IMR-90 (cell line): ENCODE results near the gene MYH11.

ENCODE experiments used
- CEBPB ChIP-seq: IDR thresholded peaks from 2 replicates; pipeline ENCODE4 v1.6.1; 2012; ENCODE audit warnings: low read depth, low read length, improper control_type of control experiment
- FOS ChIP-seq: fragments of 150-350 bp; IDR thresholded peaks from 2 replicates; pipeline ENCODE4 v1.6.1; 2016; ENCODE audit warnings: low read depth, low read length
- MAFK ChIP-seq: IDR thresholded peaks from 2 replicates; pipeline ENCODE4 v1.6.1; 2012; ENCODE audit warnings: low read depth, low read length, improper control_type of control experiment
- MXI1 ChIP-seq: IDR thresholded peaks from 2 replicates; pipeline ENCODE4 v1.6.1; 2012; ENCODE audit warnings: low read depth, mild to moderate bottlenecking, low read length, moderate library complexity, borderline replicate concordance
- NFE2L2 ChIP-seq: fragments of 150-350 bp; IDR thresholded peaks from 2 replicates; pipeline ENCODE4 v1.6.1; 2016; ENCODE audit warnings: low read depth, mild to moderate bottlenecking, low read length
- POLR2A ChIP-seq: IDR thresholded peaks from 2 replicates; pipeline ENCODE4 v1.6.1; 2012; ENCODE audit warnings: mild to moderate bottlenecking, low read depth, low read length
- RAD21 ChIP-seq: IDR thresholded peaks from 2 replicates; pipeline ENCODE4 v1.6.1; 2012; ENCODE audit warnings: low read length, improper control_type of control experiment
- RCOR1 ChIP-seq: IDR thresholded peaks from 2 replicates; pipeline ENCODE4 v1.6.1; 2012; ENCODE audit warnings: mild to moderate bottlenecking, low read length, improper control_type of control experiment; ENCODE audit not compliant: insufficient replicate concordance
- RFX5 ChIP-seq: IDR thresholded peaks from 2 replicates; pipeline ENCODE4 v1.8.0; 2012; ENCODE audit warnings: low read depth, mild to moderate bottlenecking, low read length, moderate library complexity
- TF ChIP-seq, protein P1 (sequence below): fragments of 150-350 bp; IDR thresholded peaks from 2 replicates; pipeline ENCODE4 v1.6.1; 2017; ENCODE audit warnings: mild to moderate bottlenecking, antibody characterized with exemption, low read length, low read depth
- TF ChIP-seq, protein P2 (sequence below): conservative IDR thresholded peaks from 2 replicates; pipeline ENCODE4 v1.5.1; 2012; ENCODE audit warnings: mild to moderate bottlenecking, low read depth, low read length, improper control_type of control experiment
- TF ChIP-seq, protein P3 (sequence below): fragments of 150-350 bp; IDR thresholded peaks from 2 replicates; pipeline ENCODE4 v1.6.1; 2016; ENCODE audit warnings: low read depth, mild to moderate bottlenecking, low read length, moderate library complexity, borderline replicate concordance

DNA sequence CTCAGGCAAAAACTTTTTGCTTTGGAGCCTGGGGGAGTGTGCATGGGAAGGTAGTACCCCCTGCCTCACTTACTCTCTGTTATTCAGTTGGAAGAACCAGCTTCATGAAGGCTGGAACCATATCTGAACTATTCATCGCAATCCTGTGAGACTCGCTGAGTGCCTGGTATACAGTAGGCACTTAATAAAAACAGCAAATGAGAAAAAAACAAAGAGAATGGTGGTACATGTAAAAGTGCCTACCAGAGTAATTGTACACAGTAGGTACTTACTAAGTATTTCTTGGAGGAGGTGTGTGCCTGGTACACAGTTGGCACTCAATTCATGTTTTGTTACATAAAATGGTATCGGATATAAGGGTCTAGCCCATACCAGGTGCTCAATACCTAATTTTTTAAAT, 75.2 kb downstream of the MYH11 start:
- TF ChIP-seq POLR2A (no peak), CEBPB (no peak), RAD21 (no peak), MXI1 (no peak), RCOR1 (no peak), FOS (no peak), NFE2L2 (no peak), RFX5 (no peak), MAFK (no peak)
- TF ChIP-seq, protein P1, sequence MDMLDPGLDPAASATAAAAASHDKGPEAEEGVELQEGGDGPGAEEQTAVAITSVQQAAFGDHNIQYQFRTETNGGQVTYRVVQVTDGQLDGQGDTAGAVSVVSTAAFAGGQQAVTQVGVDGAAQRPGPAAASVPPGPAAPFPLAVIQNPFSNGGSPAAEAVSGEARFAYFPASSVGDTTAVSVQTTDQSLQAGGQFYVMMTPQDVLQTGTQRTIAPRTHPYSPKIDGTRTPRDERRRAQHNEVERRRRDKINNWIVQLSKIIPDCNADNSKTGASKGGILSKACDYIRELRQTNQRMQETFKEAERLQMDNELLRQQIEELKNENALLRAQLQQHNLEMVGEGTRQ: no peak
- TF ChIP-seq, protein P2, sequence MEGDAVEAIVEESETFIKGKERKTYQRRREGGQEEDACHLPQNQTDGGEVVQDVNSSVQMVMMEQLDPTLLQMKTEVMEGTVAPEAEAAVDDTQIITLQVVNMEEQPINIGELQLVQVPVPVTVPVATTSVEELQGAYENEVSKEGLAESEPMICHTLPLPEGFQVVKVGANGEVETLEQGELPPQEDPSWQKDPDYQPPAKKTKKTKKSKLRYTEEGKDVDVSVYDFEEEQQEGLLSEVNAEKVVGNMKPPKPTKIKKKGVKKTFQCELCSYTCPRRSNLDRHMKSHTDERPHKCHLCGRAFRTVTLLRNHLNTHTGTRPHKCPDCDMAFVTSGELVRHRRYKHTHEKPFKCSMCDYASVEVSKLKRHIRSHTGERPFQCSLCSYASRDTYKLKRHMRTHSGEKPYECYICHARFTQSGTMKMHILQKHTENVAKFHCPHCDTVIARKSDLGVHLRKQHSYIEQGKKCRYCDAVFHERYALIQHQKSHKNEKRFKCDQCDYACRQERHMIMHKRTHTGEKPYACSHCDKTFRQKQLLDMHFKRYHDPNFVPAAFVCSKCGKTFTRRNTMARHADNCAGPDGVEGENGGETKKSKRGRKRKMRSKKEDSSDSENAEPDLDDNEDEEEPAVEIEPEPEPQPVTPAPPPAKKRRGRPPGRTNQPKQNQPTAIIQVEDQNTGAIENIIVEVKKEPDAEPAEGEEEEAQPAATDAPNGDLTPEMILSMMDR: no peak
- TF ChIP-seq, protein P3, sequence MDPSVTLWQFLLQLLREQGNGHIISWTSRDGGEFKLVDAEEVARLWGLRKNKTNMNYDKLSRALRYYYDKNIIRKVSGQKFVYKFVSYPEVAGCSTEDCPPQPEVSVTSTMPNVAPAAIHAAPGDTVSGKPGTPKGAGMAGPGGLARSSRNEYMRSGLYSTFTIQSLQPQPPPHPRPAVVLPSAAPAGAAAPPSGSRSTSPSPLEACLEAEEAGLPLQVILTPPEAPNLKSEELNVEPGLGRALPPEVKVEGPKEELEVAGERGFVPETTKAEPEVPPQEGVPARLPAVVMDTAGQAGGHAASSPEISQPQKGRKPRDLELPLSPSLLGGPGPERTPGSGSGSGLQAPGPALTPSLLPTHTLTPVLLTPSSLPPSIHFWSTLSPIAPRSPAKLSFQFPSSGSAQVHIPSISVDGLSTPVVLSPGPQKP: no peak
